ENCODE data around the gene TRABD.
A peak's percentile ranks its signal among the peaks of the same experiment; 100 is the strongest.

GRCh38 chr22:50245214-50246072, 59.7 kb downstream of the TRABD start:
- no peak for TF ChIP-seq CTCF (IDR thresholded peaks at IDR 0.05)
- peak; percentile 4 for TF ChIP-seq POLR2A (IDR thresholded peaks at IDR 0.05)

All from breast epithelium (tissue), 3 donors.